K562 (cell line): Measurements from ENCODE around the gene IFI16.
"Not testable (repeated sequence)": the region's sequence is repeated elsewhere in the genome, so short reads cannot be mapped to it uniquely, and the experiment has no call there.

ENCODE experiments used
- CBX5 ChIP-seq: IDR thresholded peaks from 2 replicates; pipeline ENCODE4 v1.6.1; 2014; ENCODE audit warnings: low read depth, borderline replicate concordance
- REST ChIP-seq, 2 experiments: fragments of 450-650 bp; formaldehyde crosslinking in 1 of 2; IDR thresholded peaks; 2 replicates each; pipeline versions ENCODE4 v1.4.0 to v1.6.1; 2014 to 2020; ENCODE audit warnings: mild to moderate bottlenecking in 2 of 2, borderline replicate concordance in 1 of 2, low read depth in 1 of 2
- ZBTB40 ChIP-seq, 2 experiments: fragments of 450-650 bp in 1 of 2; sonication (generic) in 1 of 2; formaldehyde crosslinking in 1 of 2; IDR thresholded peaks; 2 replicates each; pipeline versions ENCODE4 v1.7.1 to v1.9.0; 2016 to 2022; ENCODE audit warnings: inconsistent platforms in 1 of 2, mild to moderate bottlenecking in 1 of 2, missing genetic modification reagents in 1 of 2
- TF ChIP-seq, protein P1 (sequence below): sonication (generic); formaldehyde crosslinking; IDR thresholded peaks from 2 replicates; pipeline ENCODE4 v1.9.0; 2022; ENCODE audit warnings: mild to moderate bottlenecking, missing genetic modification reagents

GRCh38 chr1:159103021-159103420 is 93.3 kb downstream of the IFI16 start:
- TF ChIP-seq, protein P1, sequence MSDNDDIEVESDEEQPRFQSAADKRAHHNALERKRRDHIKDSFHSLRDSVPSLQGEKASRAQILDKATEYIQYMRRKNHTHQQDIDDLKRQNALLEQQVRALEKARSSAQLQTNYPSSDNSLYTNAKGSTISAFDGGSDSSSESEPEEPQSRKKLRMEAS (CRISPR knock-in tag) = not testable (repeated sequence)
- not testable (repeated sequence) for TF ChIP-seq REST (IDR thresholded peaks at IDR 0.05; ENCODE audit: borderline replicate concordance); REST (CRISPR knock-in tag; IDR thresholded peaks at IDR 0.05; ENCODE audit: low read depth); ZBTB40 (IDR thresholded peaks at IDR 0.05); ZBTB40 (CRISPR knock-in tag; IDR thresholded peaks at IDR 0.05); CBX5
